Omental fat pad (tissue), 4 donors: ENCODE results near the gene ORC5. TPM values are rescaled to one million over a fixed set of nuclear protein-coding genes. Genes with fewer than 3 reads are reported as not detected.

ENCODE experiments used
- ATAC-seq: fragments of 150-250 bp; one replicate; pipeline ENCODE4 v1.9.1; 2016; ENCODE audit warnings: mild to moderate bottlenecking, moderate library complexity; ENCODE audit not compliant: low FRiP score
- DNase-seq: peaks from one replicate; pipeline ENCODE4 v3.0.0-alpha.2; 2019; ENCODE audit warnings: low spot score
- CTCF ChIP-seq, 3 donors: fragments of 450-650 bp; IDR thresholded peaks; one replicate each; pipeline ENCODE4 v1.5.1; 2016 to 2017; ENCODE audit warnings: antibody characterized with exemption in 3 of 3, mild to moderate bottlenecking in 3 of 3, moderate library complexity in 2 of 3
- total RNA-seq, 4 donors: library from RNA; depleted of rRNA; stranded (reverse); fragments of >200 nt; gene quantifications; one replicate each; pipeline ENCODE4 v1.1.0, GENCODE V29; 2016

ORC5 gene
- total RNA-seq, 4 donors from 2014 or later, result 9.4 to 19.9 (median 13.1) TPM

GRCh38 chr7:104225451-104225850 lies 17.6 kb upstream of the ORC5 start:
- ATAC-seq, result no peak
- TF ChIP-seq CTCF (IDR thresholded peaks at IDR 0.05), result no peak
- no peak for DNase-seq

- no peak for ATAC-seq
- DNase-seq, result no peak
- no peak for TF ChIP-seq CTCF (IDR thresholded peaks at IDR 0.05)
These were observed 9.8 kb upstream of the ORC5 start for GRCh38 chr7:104217620-104218019.

GRCh38 chr7:104209063-104209462 lies 1.2 kb upstream of the ORC5 start:
- TF ChIP-seq CTCF (IDR thresholded peaks at IDR 0.05), result no peak
- ATAC-seq, result no peak
- no peak for DNase-seq

GRCh38 chr7:104208421-104208780 lies 588 bp upstream of the ORC5 start:
- no peak for TF ChIP-seq CTCF (IDR thresholded peaks at IDR 0.05)
- ATAC-seq, result no peak
- DNase-seq, result no peak

- DNase-seq, result no peak
- ATAC-seq, result peak; percentile 47
- TF ChIP-seq CTCF (IDR thresholded peaks at IDR 0.05), result no peak
These were observed 474 bp downstream of the ORC5 start for GRCh38 chr7:104207348-104207730.

- no peak for TF ChIP-seq CTCF (IDR thresholded peaks at IDR 0.05)
- ATAC-seq (no peak), DNase-seq (no peak)
These were observed 972 bp downstream of the ORC5 start for GRCh38 chr7:104206841-104207240.

GRCh38 chr7:104198673-104199278 lies 9.0 kb downstream of the ORC5 start:
- ATAC-seq, result no peak
- DNase-seq, result no peak
- TF ChIP-seq CTCF (IDR thresholded peaks at IDR 0.05), result no peak
